AG04449 (cell line): Measurements from ENCODE around the gene PAK2.

Experiments
- CTCF ChIA-PET: fragments of 350-600 bp; formaldehyde crosslinking; extraction: SDS; loops from one replicate; lab custom pipeline; 2021; ENCODE audit warnings: antibody characterized with exemption; lab: Yijun Ruan, JAX
- POLR2A ChIA-PET: fragments of 400-600, 350-600 bp; formaldehyde crosslinking; extraction: SDS; loops from one replicate; lab custom pipeline; 2020; ENCODE audit warnings: antibody characterized with exemption, inconsistent platforms; lab: Yijun Ruan, JAX
- DNase-seq: peaks from one replicate; pipeline ENCODE4 v3.0.0-alpha.2; 2010; ENCODE audit warnings: low read depth, low spot score
- H3K4me3 ChIP-seq: 2 replicates; pipeline ENCODE4 v1.5.1; 2011; ENCODE audit warnings: low read depth, mild to moderate bottlenecking, control low read depth, low read length
- CTCF ChIP-seq: IDR thresholded peaks from one replicate; pipeline ENCODE4 v1.5.1; 2011; ENCODE audit warnings: mild to moderate bottlenecking, moderate library complexity, low read length, control low read depth, inconsistent platforms; ENCODE audit not compliant: insufficient read depth; ENCODE audit errors: missing control alignments

PAK2 gene

GRCh38 chr3:196695849-196696226 lies 43.8 kb upstream of the PAK2 start:
- no peak for DNase-seq
- H3K4me3 ChIP-seq = no peak overlapping the region
- CTCF ChIA-PET = interaction anchor here (1.1 to 2.0 kb wide), 5 partner anchors 9 to 158 kb away, joined by 3 to 7 read pairs (median 4); no protein-coding TSS in a partner anchor
- POLR2A ChIA-PET = interaction anchor here (0.5 kb wide), 1 partner anchor 88 kb away, joined by 3 read pairs; no protein-coding TSS in a partner anchor
- no peak for TF ChIP-seq CTCF

DNA sequence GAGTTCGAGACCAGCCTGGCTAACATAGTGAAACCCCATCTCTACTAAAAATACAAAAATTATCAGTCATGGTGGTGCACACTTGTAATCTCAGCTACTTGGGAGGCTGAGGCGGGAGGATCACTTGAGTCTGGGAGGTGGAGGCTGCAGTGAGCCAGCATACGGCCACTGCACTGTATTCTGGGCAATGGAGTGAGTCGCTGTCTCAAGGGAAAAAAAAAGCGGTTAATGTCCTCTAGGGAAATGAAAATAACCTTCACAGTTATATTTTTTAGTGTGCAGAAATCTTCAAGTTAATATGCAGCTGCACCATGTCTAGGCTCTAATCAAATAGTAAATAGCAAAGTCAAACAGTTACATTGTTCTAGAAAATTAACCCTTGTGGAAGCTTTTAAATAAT lies 42.4 kb upstream of the PAK2 start:
- POLR2A ChIA-PET = no interaction called here
- CTCF ChIA-PET = interaction anchor here (1.2 to 2.0 kb wide), 3 partner anchors 11 to 88 kb away, joined by 3 to 7 read pairs (median 6); no protein-coding TSS in a partner anchor

GRCh38 chr3:196699749-196700148 lies 39.9 kb upstream of the PAK2 start:
- no peak overlapping the region for H3K4me3 ChIP-seq
- no peak for TF ChIP-seq CTCF
- ChIA-PET CTCF (interaction anchor here (1.0 to 1.7 kb wide), 3 partner anchors 12 to 90 kb away, joined by 3 to 5 read pairs (median 4); no protein-coding TSS in a partner anchor), POLR2A (no interaction called here)
- no peak for DNase-seq

More for the DNA sequence above, 42.4 kb upstream of the PAK2 start:
- no peak for DNase-seq
- no peak overlapping the region for H3K4me3 ChIP-seq
- no peak for TF ChIP-seq CTCF

GRCh38 chr3:196700801-196701200 lies 38.9 kb upstream of the PAK2 start:
- POLR2A ChIA-PET = no interaction called here
- no peak overlapping the region for H3K4me3 ChIP-seq
- DNase-seq = no peak
- TF ChIP-seq CTCF = no peak
- CTCF ChIA-PET = interaction anchor here (1.3 kb wide), 1 partner anchor 13 kb away, joined by 4 read pairs; no protein-coding TSS in a partner anchor

DNA sequence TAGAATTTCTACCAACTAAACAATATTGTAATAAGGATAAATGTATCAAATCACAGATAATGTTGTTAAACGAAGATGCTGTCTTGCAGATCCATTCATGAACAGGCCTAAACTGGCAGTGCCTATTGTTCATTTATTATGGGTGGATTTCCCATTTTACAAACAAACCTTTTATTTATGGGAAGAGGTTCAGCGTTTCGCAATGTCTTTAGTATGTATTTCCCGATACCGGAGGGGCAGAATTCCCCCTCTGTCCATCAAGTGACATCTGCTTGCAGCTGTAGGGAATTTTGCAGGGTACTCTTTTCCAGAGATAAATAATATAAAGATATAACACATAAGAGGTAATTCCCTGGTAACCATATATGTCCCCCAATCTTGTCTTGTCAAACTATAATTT lies 33.3 kb upstream of the PAK2 start:
- H3K4me3 ChIP-seq = no peak overlapping the region
- DNase-seq = no peak
- ChIA-PET POLR2A (interaction anchor here (0.7 kb wide), 1 partner anchor 72 kb away, joined by 3 read pairs; no protein-coding TSS in a partner anchor), CTCF (interaction anchor here (0.7 to 4.1 kb wide), 3 partner anchors 12 to 177 kb away, joined by 3 to 36 read pairs (median 3); no protein-coding TSS in a partner anchor)
- no peak for TF ChIP-seq CTCF

DNA sequence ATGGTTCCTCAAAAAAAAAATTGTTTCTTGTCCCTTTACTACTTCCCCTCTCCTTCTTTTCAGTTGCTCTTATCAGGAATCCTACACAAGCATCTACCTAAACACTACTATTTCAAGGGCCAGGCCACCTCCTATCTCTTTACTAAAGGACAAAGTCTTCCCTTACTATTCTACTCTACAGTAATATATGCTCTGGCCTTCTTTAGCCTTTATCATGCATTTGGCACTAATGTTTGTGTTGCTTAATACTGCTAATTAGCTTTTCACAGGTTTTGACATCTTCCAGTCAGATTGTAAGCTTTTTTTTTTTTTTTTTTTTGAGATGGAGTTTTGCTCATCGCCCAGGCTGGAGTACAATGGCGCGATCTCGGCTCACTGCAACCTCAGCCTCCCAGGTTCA lies 32.9 kb upstream of the PAK2 start:
- ChIA-PET CTCF (interaction anchor here (0.9 to 4.1 kb wide), 4 partner anchors 13 to 98 kb away, joined by 3 to 36 read pairs (median 4); no protein-coding TSS in a partner anchor), POLR2A (interaction anchor here (0.7 kb wide), 1 partner anchor 72 kb away, joined by 3 read pairs; no protein-coding TSS in a partner anchor)
- H3K4me3 ChIP-seq = no peak overlapping the region
- TF ChIP-seq CTCF = no peak
- no peak for DNase-seq
